GM18502 (cell line): ENCODE data around the gene KNTC1.
"Not testable (repeated sequence)": the region's sequence is repeated elsewhere in the genome, so short reads cannot be mapped to it uniquely, and the experiment has no call there.

Source experiments
- ATAC-seq: cut with Tn5 transposase; IDR thresholded peaks from one replicate; pipeline ENCODE4 v1.9.1; 2021; ENCODE audit warnings: mild to moderate bottlenecking; ENCODE audit not compliant: unreplicated experiment, poor library complexity

The KNTC1 gene

GRCh38 chr12:122544537-122544936 is 17.5 kb downstream of the KNTC1 start:
- ATAC-seq: no peak

- ATAC-seq: peak; percentile 60
Observed at GRCh38 chr12:122545855-122546254, 18.8 kb downstream of the KNTC1 start.

GRCh38 chr12:122547330-122547729 is 20.3 kb downstream of the KNTC1 start:
- no peak for ATAC-seq

- no peak for ATAC-seq
Observed at GRCh38 chr12:122558745-122559641, 31.9 kb downstream of the KNTC1 start.

- no peak for ATAC-seq
Observed at GRCh38 chr12:122560138-122560537, 33.1 kb downstream of the KNTC1 start.

- ATAC-seq: no peak
Observed at GRCh38 chr12:122563361-122563760, 36.3 kb downstream of the KNTC1 start.

- ATAC-seq: not testable (repeated sequence)
Observed at GRCh38 chr12:122566816-122567215, 39.8 kb downstream of the KNTC1 start.

GRCh38 chr12:122569288-122569687 is 42.2 kb downstream of the KNTC1 start:
- no peak for ATAC-seq

- not testable (repeated sequence) for ATAC-seq
Observed at GRCh38 chr12:122570006-122570405, 43.0 kb downstream of the KNTC1 start.

GRCh38 chr12:122571821-122572220 is 44.8 kb downstream of the KNTC1 start:
- no peak for ATAC-seq

- ATAC-seq: not testable (repeated sequence)
Observed at GRCh38 chr12:122583294-122583693, 56.2 kb downstream of the KNTC1 start.

- ATAC-seq: no peak
Observed at GRCh38 chr12:122584177-122584863, 57.3 kb downstream of the KNTC1 start.

- no peak for ATAC-seq
Observed at GRCh38 chr12:122590990-122591389, 63.9 kb downstream of the KNTC1 start.

- ATAC-seq: not testable (repeated sequence)
Observed at GRCh38 chr12:122591966-122592365, 64.9 kb downstream of the KNTC1 start.

- not testable (repeated sequence) for ATAC-seq
Observed at GRCh38 chr12:122592543-122592942, 65.5 kb downstream of the KNTC1 start.

GRCh38 chr12:122593910-122594309 is 66.9 kb downstream of the KNTC1 start:
- ATAC-seq: no peak

GRCh38 chr12:122596838-122597237 is 69.8 kb downstream of the KNTC1 start:
- no peak for ATAC-seq

- ATAC-seq: no peak
Observed at GRCh38 chr12:122602456-122602855, 75.4 kb downstream of the KNTC1 start.

GRCh38 chr12:122604993-122605392 is 77.9 kb downstream of the KNTC1 start:
- no peak for ATAC-seq

GRCh38 chr12:122609732-122610131 is 82.7 kb downstream of the KNTC1 start:
- ATAC-seq: no peak

GRCh38 chr12:122610207-122610606 is 83.2 kb downstream of the KNTC1 start:
- no peak for ATAC-seq
